T-helper 17 cell (primary cell): ENCODE data around the gene MAP4K3. TPM values are rescaled to one million over a fixed set of nuclear protein-coding genes. Genes with fewer than 3 reads are reported as not detected.
"Not testable (repeated sequence)": the region's sequence is repeated elsewhere in the genome, so short reads cannot be mapped to it uniquely, and the experiment has no call there.

Source experiments
- ATAC-seq: fragments of 150-1000 bp; cut with Tn5 transposase; 2 replicates; pipeline ENCODE4 v1.10.0; 2021; ENCODE audit warnings: mild to moderate bottlenecking, moderate library complexity
- DNase-seq, 3 donors: peaks; one replicate each; pipeline versions ENCODE4 v3.0.0 to v3.0.0-alpha.2; 2020 to 2021
- H3K9me3 ChIP-seq: one replicate; pipeline ENCODE4 v1.7.0; 2013; ENCODE audit warnings: low read length, mild to moderate bottlenecking; ENCODE audit not compliant: control insufficient read depth, poor library complexity, severe bottlenecking
- H3K27ac Mint-ChIP-seq: one replicate; pipeline ENCODE4 v1.8.0; 2022; ENCODE audit warnings: mild to moderate bottlenecking, moderate library complexity, mixed read lengths
- H3K27me3 Mint-ChIP-seq: one replicate; pipeline ENCODE4 v1.8.0; 2022; ENCODE audit warnings: mixed read lengths
- H3K36me3 Mint-ChIP-seq: one replicate; pipeline ENCODE4 v1.8.0; 2022; ENCODE audit warnings: low read depth, mixed read lengths
- H3K4me1 Mint-ChIP-seq: one replicate; pipeline ENCODE4 v1.8.0; 2022; ENCODE audit warnings: mild to moderate bottlenecking, mixed read lengths
- H3K4me3 Mint-ChIP-seq: one replicate; pipeline ENCODE4 v1.8.0; 2022; ENCODE audit warnings: mild to moderate bottlenecking, moderate library complexity, mixed read lengths
- total RNA-seq, 4 donors: library from RNA in 2 of 4; stranded (reverse) in 2 of 4; gene quantifications; one replicate each; pipeline ENCODE4 v1.2.3 and lab custom pipeline; 2022 to 2026

The MAP4K3 gene
- total RNA-seq, 2 donors from 2014 or later, result 18.8 to 19.7 TPM

DNA sequence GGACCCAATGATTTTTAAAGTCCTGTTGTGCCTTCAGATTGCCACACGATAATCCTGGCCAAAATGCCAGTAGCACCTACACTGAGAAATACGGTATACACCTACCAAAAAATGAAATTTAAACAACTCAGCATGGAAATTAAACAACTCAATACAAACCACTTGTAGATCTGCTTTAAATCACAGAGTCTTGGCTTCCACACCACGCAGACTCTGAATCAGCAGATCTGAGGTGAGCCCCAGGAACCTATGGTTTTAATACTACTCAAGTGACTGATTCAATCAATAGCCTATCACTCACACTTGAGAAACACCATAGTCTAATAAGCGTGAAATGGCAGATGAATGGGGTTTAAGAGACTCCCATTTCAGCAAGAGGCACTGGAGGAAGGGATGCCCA, 46.9 kb downstream of the MAP4K3 start:
- no peaks in the 10 kb centered on the region for H3K36me3 Mint-ChIP-seq
- H3K27ac Mint-ChIP-seq, result no peak overlapping the region
- ATAC-seq (no peak), DNase-seq (no peak)
- H3K4me3 Mint-ChIP-seq, result no peak overlapping the region
- peaks cover 18% of the 10 kb centered on the region for H3K4me1 Mint-ChIP-seq
- no peaks in the 10 kb centered on the region for H3K27me3 Mint-ChIP-seq
- H3K9me3 ChIP-seq, result no peaks in the 10 kb centered on the region

- no peaks in the 10 kb centered on the region for H3K9me3 ChIP-seq
- H3K4me3 Mint-ChIP-seq, result no peak overlapping the region
- H3K36me3 Mint-ChIP-seq, result no peaks in the 10 kb centered on the region
- H3K4me1 Mint-ChIP-seq, result peaks cover 12% of the 10 kb centered on the region
- no peaks in the 10 kb centered on the region for H3K27me3 Mint-ChIP-seq
- DNase-seq, result no peak
- no peak overlapping the region for H3K27ac Mint-ChIP-seq
- no peak for ATAC-seq
Observed at GRCh38 chr2:39386064-39386463, 51.0 kb downstream of the MAP4K3 start.

GRCh38 chr2:39385172-39385571, 51.9 kb downstream of the MAP4K3 start:
- no peak for ATAC-seq
- no peaks in the 10 kb centered on the region for H3K27me3 Mint-ChIP-seq

DNA sequence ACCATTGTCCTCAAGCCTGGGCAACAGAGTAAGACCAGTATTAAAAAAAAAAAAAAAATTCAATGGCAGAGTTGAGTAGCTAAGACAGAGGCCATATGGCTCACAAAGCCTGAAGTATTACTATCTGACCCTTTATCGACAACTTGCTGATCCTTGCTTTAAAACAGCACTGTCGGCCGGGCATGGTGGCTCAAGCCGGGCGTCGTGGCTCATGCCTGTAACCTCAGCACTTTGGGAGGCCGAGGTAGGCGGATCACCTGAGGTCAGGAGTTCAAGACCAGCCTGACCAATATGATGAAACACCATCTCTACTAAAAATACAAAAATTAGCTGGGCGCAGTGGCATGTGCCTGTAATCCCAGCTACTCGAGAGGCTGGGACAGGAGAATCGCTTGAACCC, 53.0 kb downstream of the MAP4K3 start:
- H3K27me3 Mint-ChIP-seq, H3K4me3 Mint-ChIP-seq, DNase-seq, H3K4me1 Mint-ChIP-seq, H3K27ac Mint-ChIP-seq, H3K9me3 ChIP-seq, ATAC-seq, H3K36me3 Mint-ChIP-seq: not testable (repeated sequence)

More at GRCh38 chr2:39385172-39385571, 51.9 kb downstream of the MAP4K3 start:
- H3K9me3 ChIP-seq, result no peaks in the 10 kb centered on the region
- Mint-ChIP-seq H3K27ac (no peak overlapping the region), H3K4me3 (no peak overlapping the region), H3K4me1 (peaks cover 15% of the 10 kb centered on the region), H3K36me3 (no peaks in the 10 kb centered on the region)
- no peak for DNase-seq

DNA sequence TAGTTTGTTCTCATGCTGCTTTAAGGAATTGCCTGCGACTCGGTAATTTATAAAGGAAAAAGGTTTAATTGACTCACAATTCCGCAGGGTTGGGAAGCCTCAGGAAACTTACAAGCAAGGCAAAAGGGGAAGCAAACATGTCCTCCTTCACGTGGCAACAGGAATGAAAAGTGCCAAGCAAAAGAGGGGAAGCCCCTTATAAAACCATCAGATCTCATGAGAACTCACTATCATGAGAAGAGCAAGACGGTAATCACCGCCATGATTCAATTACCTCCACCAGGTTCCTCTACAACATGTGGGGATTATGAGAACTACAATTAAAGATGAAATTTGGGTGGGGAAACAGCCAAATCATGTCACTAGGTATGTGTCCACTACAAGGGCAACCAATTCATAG, 53.9 kb downstream of the MAP4K3 start:
- Mint-ChIP-seq H3K36me3 (no peaks in the 10 kb centered on the region), H3K4me1 (peaks cover 10% of the 10 kb centered on the region), H3K27ac (no peak overlapping the region), H3K27me3 (no peaks in the 10 kb centered on the region), H3K4me3 (no peak overlapping the region)
- ATAC-seq (no peak), DNase-seq (no peak)
- H3K9me3 ChIP-seq, result no peaks in the 10 kb centered on the region

DNA sequence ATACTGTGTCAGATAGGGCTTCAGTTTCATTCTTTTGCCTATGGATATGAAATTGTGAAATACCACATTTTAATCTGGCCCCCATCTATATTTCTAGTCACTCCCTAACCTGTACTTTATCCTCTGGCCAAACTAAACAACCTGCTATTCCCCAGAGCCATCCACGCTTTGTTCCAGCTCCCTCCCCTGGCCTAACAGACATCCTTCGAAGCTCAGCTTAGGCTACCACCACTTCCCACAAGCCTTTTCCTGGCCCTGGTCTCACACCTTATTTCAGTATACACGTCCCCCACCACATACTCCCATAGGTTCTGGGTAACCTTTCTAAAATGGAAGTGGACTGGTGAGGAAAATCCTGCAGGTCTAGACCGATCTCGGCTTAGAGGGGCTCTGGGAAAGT, 55.4 kb downstream of the MAP4K3 start:
- ATAC-seq (no peak), DNase-seq (no peak)
- peaks cover 2% of the 10 kb centered on the region for H3K36me3 Mint-ChIP-seq
- H3K9me3 ChIP-seq, result no peaks in the 10 kb centered on the region
- peaks cover 13% of the 10 kb centered on the region for H3K4me1 Mint-ChIP-seq
- H3K27ac Mint-ChIP-seq, result peak overlapping the region; percentile 66
- no peaks in the 10 kb centered on the region for H3K27me3 Mint-ChIP-seq
- no peak overlapping the region for H3K4me3 Mint-ChIP-seq

- no peak for DNase-seq
- no peak overlapping the region for H3K4me3 Mint-ChIP-seq
- H3K27ac Mint-ChIP-seq, result no peak overlapping the region
- H3K4me1 Mint-ChIP-seq, result peaks cover 13% of the 10 kb centered on the region
- no peak for ATAC-seq
- peaks cover 2% of the 10 kb centered on the region for H3K36me3 Mint-ChIP-seq
- no peaks in the 10 kb centered on the region for H3K9me3 ChIP-seq
- no peaks in the 10 kb centered on the region for H3K27me3 Mint-ChIP-seq
Observed at GRCh38 chr2:39380525-39381150, 56.4 kb downstream of the MAP4K3 start.

DNA sequence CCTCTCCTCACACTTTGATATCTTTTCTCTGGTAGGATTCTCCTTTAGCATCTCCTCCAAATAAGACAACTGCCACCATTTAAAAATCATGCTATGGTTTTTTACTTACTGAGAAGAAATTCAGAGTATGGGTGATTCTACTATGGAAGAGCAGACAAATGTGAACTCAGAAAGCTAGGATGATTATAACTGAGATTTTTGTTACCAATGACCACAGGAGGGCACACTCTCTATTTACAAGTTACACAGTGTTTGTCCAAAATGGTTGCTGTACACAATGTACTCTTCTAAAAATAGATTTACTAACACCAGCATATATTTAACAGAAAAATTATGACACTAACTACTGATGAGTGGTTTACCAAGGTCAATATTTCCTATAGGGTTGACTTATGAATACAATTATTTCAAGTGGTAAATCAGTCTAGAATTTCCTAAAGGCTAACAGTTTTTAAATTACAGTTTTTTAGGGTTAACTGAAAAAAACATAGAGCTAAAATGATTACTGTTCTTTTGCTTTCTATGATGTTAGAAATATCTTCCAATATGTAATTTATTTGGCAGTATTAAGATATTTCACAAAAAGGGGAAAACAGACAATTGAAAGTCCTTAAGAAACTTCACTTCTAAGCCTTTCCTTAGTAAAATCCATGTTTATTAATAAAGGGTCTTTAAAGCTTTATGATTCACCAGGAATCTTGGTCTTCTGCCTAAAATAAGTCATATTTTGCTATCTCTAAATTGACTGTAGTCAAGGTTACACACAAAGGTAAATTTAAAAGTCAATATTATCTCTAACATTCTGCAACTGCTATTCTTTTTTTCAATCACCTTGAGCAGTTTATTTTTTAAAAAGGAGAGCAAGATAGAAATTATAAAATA, 57.2 kb downstream of the MAP4K3 start:
- no peak for DNase-seq
- no peaks in the 10 kb centered on the region for H3K9me3 ChIP-seq
- Mint-ChIP-seq H3K27ac (no peak overlapping the region), H3K27me3 (no peaks in the 10 kb centered on the region), H3K36me3 (peaks cover 8% of the 10 kb centered on the region), H3K4me3 (no peak overlapping the region), H3K4me1 (peaks cover 13% of the 10 kb centered on the region)
- peak; percentile 61 for ATAC-seq

DNA sequence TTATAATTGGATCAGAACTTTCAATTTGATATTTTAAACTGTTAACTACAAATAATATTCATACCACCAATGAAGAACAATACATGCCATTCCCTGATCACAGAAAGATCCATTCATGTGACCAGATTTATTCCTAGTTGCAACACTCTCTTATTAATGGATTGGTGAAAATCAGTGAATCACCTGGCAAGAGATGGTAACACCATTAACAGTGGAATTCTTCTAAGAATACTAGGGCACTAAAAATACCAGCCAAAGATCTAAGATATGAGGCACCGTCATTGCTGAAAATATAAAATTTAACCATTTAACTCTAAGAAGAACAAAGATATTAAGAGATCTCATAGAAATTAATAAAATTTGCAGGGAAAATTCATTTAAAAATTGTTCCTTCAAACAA, 58.1 kb downstream of the MAP4K3 start:
- no peak overlapping the region for H3K4me3 Mint-ChIP-seq
- H3K9me3 ChIP-seq, result no peaks in the 10 kb centered on the region
- H3K27ac Mint-ChIP-seq, result peak overlapping the region; percentile 51
- peaks cover 8% of the 10 kb centered on the region for H3K36me3 Mint-ChIP-seq
- ATAC-seq (no peak), DNase-seq (no peak)
- no peaks in the 10 kb centered on the region for H3K27me3 Mint-ChIP-seq
- H3K4me1 Mint-ChIP-seq, result peaks cover 13% of the 10 kb centered on the region

DNA sequence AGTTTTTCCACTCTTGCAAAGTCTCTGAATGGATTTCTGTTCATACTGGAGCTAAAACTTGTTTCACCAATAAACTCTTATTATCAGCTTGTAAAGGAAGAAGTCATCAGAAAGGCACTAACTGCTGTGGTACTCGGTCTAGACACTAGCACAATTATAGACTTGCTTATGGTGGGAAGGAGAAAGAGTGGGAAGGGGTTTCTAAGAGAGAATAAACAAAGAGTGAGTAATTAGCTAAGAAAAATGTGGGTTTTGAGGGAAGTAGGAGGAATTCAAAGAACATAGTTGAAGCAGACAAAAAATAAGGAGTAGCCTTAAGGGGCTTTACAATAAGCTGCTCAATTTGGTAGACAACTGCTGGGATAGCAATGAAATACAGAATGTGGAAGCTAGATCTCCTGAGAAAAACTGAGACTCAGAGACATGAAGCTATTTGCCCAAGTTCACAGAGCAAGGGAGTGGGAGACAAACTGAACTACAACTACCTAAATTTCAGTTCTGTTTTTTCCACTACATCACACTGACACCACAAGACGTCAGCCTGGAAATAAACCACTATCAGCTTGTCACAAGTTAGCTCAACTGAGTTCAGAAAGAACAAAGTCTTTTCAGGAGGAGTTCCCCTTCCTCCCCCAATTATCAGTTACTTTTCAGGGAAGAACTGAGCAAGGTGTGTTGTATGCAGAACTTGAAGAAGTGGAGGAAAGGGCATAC, 59.7 kb downstream of the MAP4K3 start:
- peak overlapping the region; percentile 49 for H3K27ac Mint-ChIP-seq
- H3K4me1 Mint-ChIP-seq, result peaks cover 11% of the 10 kb centered on the region
- no peaks in the 10 kb centered on the region for H3K9me3 ChIP-seq
- H3K27me3 Mint-ChIP-seq, result no peaks in the 10 kb centered on the region
- DNase-seq, result no peak
- peaks cover 8% of the 10 kb centered on the region for H3K36me3 Mint-ChIP-seq
- ATAC-seq, result peak; percentile 63
- H3K4me3 Mint-ChIP-seq, result no peak overlapping the region

GRCh38 chr2:39375917-39376316, 61.2 kb downstream of the MAP4K3 start:
- Mint-ChIP-seq H3K4me3 (no peak overlapping the region), H3K36me3 (peaks cover 9% of the 10 kb centered on the region), H3K4me1 (peaks cover 11% of the 10 kb centered on the region), H3K27me3 (no peaks in the 10 kb centered on the region), H3K27ac (no peak overlapping the region)
- no peaks in the 10 kb centered on the region for H3K9me3 ChIP-seq
- ATAC-seq (no peak), DNase-seq (no peak)

GRCh38 chr2:39373181-39373802, 63.8 kb downstream of the MAP4K3 start:
- no peak overlapping the region for H3K4me3 Mint-ChIP-seq
- DNase-seq (no peak), ATAC-seq (no peak)
- peaks cover 10% of the 10 kb centered on the region for H3K36me3 Mint-ChIP-seq
- no peaks in the 10 kb centered on the region for H3K27me3 Mint-ChIP-seq
- no peaks in the 10 kb centered on the region for H3K9me3 ChIP-seq
- no peak overlapping the region for H3K27ac Mint-ChIP-seq
- peaks cover 19% of the 10 kb centered on the region for H3K4me1 Mint-ChIP-seq

- DNase-seq (no peak), ATAC-seq (no peak)
- peaks cover 16% of the 10 kb centered on the region for H3K4me1 Mint-ChIP-seq
- no peaks in the 10 kb centered on the region for H3K9me3 ChIP-seq
- peaks cover 3% of the 10 kb centered on the region for H3K36me3 Mint-ChIP-seq
- no peaks in the 10 kb centered on the region for H3K27me3 Mint-ChIP-seq
- H3K27ac Mint-ChIP-seq, result no peak overlapping the region
- no peak overlapping the region for H3K4me3 Mint-ChIP-seq
Observed at GRCh38 chr2:39370101-39370500, 67.0 kb downstream of the MAP4K3 start.
